OCI-LY7 (cell line): ENCODE data around the gene INPP5K. TPM values are rescaled to one million over a fixed set of nuclear protein-coding genes. Genes with fewer than 3 reads are reported as not detected.
"Not testable (repeated sequence)": the region's sequence is repeated elsewhere in the genome, so short reads cannot be mapped to it uniquely, and the experiment has no call there.

Source experiments
- BruUV-seq: library from RNA; stranded (reverse); fragments of 400-500 nt; replicated peaks from 2 replicates; lab custom pipeline; 2021; lab: Mats Ljungman, UMichigan
- CTCF ChIA-PET: fragments of 300-600 bp; sonication (Branson Sonifier 250); formaldehyde crosslinking; loops from one replicate; lab custom pipeline; 2022; ENCODE audit warnings: antibody characterized with exemption; ENCODE audit not compliant: unreplicated experiment; lab: Charles Lee
- POLR2A ChIA-PET: fragments of 300-600 bp; sonication (Branson Sonifier 250); formaldehyde crosslinking; loops from one replicate; lab custom pipeline; 2022; ENCODE audit warnings: antibody characterized with exemption; lab: Charles Lee
- DNase-seq: peaks from one replicate; pipeline ENCODE4 v3.0.0-alpha.2; 2015; ENCODE audit warnings: low spot score
- H2AFZ ChIP-seq: fragments of 200-600 bp; sonication (generic), shearing (Covaris generic); 2 replicates; pipeline ENCODE4 v1.6.1; 2014; ENCODE audit warnings: mild to moderate bottlenecking, antibody characterized with exemption, low read length, moderate library complexity
- H3K27ac ChIP-seq: fragments of 200-600 bp; sonication (generic); 2 replicates; pipeline ENCODE4 v1.5.1; 2014; ENCODE audit warnings: mixed run types, low read depth, mild to moderate bottlenecking, moderate library complexity, low read length, inconsistent platforms; ENCODE audit not compliant: poor library complexity, severe bottlenecking
- H3K36me3 ChIP-seq: fragments of 200-600 bp; sonication (generic); 2 replicates; pipeline ENCODE4 v1.6.1; 2014; ENCODE audit warnings: mild to moderate bottlenecking, antibody characterized with exemption, low read length, moderate library complexity, mixed read lengths; ENCODE audit not compliant: insufficient read depth
- H3K4me1 ChIP-seq: fragments of 200-600 bp; sonication (generic); 2 replicates; pipeline ENCODE4 v1.5.1; 2014; ENCODE audit warnings: mild to moderate bottlenecking, low read length; ENCODE audit not compliant: insufficient read depth, poor library complexity, severe bottlenecking
- H3K4me2 ChIP-seq: fragments of 200-600 bp; sonication (generic); 2 replicates; pipeline ENCODE4 v1.6.1; 2014; ENCODE audit warnings: mild to moderate bottlenecking, low read length
- H3K4me3 ChIP-seq: fragments of 200-600 bp; sonication (generic); 2 replicates; pipeline ENCODE4 v1.5.1; 2014; ENCODE audit warnings: mild to moderate bottlenecking, low read depth, low read length; ENCODE audit not compliant: poor library complexity, severe bottlenecking
- H3K79me2 ChIP-seq: fragments of 200-600 bp; sonication (generic); 2 replicates; pipeline ENCODE4 v1.6.1; 2016; ENCODE audit warnings: low read depth, mild to moderate bottlenecking, low read length, moderate library complexity, mixed read lengths; ENCODE audit not compliant: insufficient read depth
- H3K9me2 ChIP-seq: fragments of 200-600 bp; sonication (generic); 2 replicates; pipeline ENCODE4 v1.6.1; 2016; ENCODE audit warnings: mild to moderate bottlenecking, low read length, mixed read lengths; ENCODE audit not compliant: insufficient read depth
- H3K9me3 ChIP-seq: fragments of 200-600 bp; sonication (generic); 2 replicates; pipeline ENCODE4 v1.6.1; 2014; ENCODE audit warnings: mild to moderate bottlenecking, mixed run types, low read length, mixed read lengths
- H4K20me1 ChIP-seq: fragments of 200-600 bp; sonication (generic); 2 replicates; pipeline ENCODE4 v1.6.1; 2014; ENCODE audit warnings: mild to moderate bottlenecking, antibody characterized with exemption, low read length, moderate library complexity, mixed read lengths; ENCODE audit not compliant: insufficient read depth
- CTCF ChIP-seq: fragments of 200-600 bp; sonication (generic); conservative IDR thresholded peaks from 2 replicates; pipeline ENCODE4 v1.5.1; 2014; ENCODE audit warnings: mild to moderate bottlenecking, antibody characterized with exemption, low read length, moderate library complexity, mixed read lengths
- EZH2phosphoT487 ChIP-seq: fragments of 200-600 bp; sonication (generic); IDR thresholded peaks from 2 replicates; pipeline ENCODE4 v1.6.1; 2018; ENCODE audit warnings: low read depth, borderline replicate concordance, mild to moderate bottlenecking, mixed run types, antibody characterized with exemption, low read length, moderate library complexity, mixed read lengths
- intact Hi-C: fragments of 100-400 bp; cut with micrococcal nuclease; formaldehyde crosslinking; loops from one replicate; pipeline ENCODE4 v1.10.0; 2022; ENCODE audit not compliant: unreplicated experiment
- total RNA-seq, 2 experiments: library from RNA; depleted of rRNA in 1 of 2; stranded (reverse); fragments of >200 nt in 1 of 2; shearing (Covaris generic) in 1 of 2; gene quantifications; 2 replicates each; pipeline ENCODE4 v1.2.3, GENCODE V29; 2014 to 2022

The INPP5K gene
- total RNA-seq, 2 experiments from 2014 or later: 28.8 to 40.7 TPM

GRCh38 chr17:1449412-1449967 lies 66.9 kb downstream of the INPP5K start:
- H3K9me3 ChIP-seq: no peaks in the 10 kb centered on the region
- CTCF ChIA-PET: no interaction called here
- no peak overlapping the region for H3K4me3 ChIP-seq
- peaks cover 94% of the 10 kb centered on the region for H3K79me2 ChIP-seq
- H3K4me1 ChIP-seq: peaks cover 11% of the 10 kb centered on the region
- TF ChIP-seq CTCF: no peak
- no peak for TF ChIP-seq EZH2phosphoT487
- POLR2A ChIA-PET: interaction anchor here (0.9 to 1.8 kb wide), 2 partner anchors 51 to 87 kb away, joined by 3 to 5 read pairs; no protein-coding TSS in a partner anchor
- no TSS peak for BruUV-seq
- no peak overlapping the region for H2AFZ ChIP-seq
- no peak overlapping the region for H3K4me2 ChIP-seq
- DNase-seq: no peak
- H3K36me3 ChIP-seq: peaks cover 71% of the 10 kb centered on the region
- no peak overlapping the region for H3K27ac ChIP-seq
- H4K20me1 ChIP-seq: peaks cover 10% of the 10 kb centered on the region; the same call in 1 of the 2 replicates
- intact Hi-C loops: no loop called here
- H3K9me2 ChIP-seq: no peaks in the 10 kb centered on the region

DNA sequence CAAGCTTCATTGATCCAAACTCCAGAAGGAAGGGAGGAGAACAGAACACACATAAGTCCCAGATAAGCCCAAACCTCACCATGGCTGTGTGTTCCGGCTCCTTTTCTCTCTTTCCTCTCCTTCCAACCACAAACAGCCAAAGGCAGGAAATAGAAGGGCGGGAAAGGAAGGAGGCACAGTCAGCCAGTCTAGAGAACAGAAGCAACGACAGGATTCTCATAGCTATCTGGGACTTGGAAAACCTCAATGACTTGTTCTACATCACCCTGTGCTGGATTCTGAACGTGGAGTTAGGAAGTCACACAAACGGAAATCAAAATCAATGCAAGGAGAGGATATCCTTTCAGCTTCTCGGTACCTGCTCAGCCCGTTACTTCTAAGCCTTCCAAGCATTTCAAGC lies 69.4 kb downstream of the INPP5K start:
- DNase-seq: no peak
- POLR2A ChIA-PET: interaction anchor here (0.6 kb wide), 1 partner anchor 30 kb away, joined by 3 read pairs; no protein-coding TSS in a partner anchor
- Histone ChIP-seq H3K27ac (no peak overlapping the region), H3K4me3 (no peak overlapping the region), H3K79me2 (peaks cover 83% of the 10 kb centered on the region), H3K9me2 (no peaks in the 10 kb centered on the region), H3K9me3 (no peaks in the 10 kb centered on the region), H3K4me2 (no peak overlapping the region), H3K4me1 (no peaks in the 10 kb centered on the region), H4K20me1 (no peaks in the 10 kb centered on the region), H2AFZ (no peak overlapping the region), H3K36me3 (peaks cover 66% of the 10 kb centered on the region)
- no TSS peak for BruUV-seq
- CTCF ChIA-PET: no interaction called here
- intact Hi-C loops: no loop called here
- TF ChIP-seq CTCF: no peak
- TF ChIP-seq EZH2phosphoT487: no peak

- H3K4me2 ChIP-seq: no peak overlapping the region
- POLR2A ChIA-PET: interaction anchor here (0.6 kb wide), 1 partner anchor 29 kb away, joined by 3 read pairs; no protein-coding TSS in a partner anchor
- H3K4me1 ChIP-seq: no peaks in the 10 kb centered on the region
- BruUV-seq: no TSS peak
- peaks cover 79% of the 10 kb centered on the region for H3K79me2 ChIP-seq
- no peaks in the 10 kb centered on the region for H3K9me3 ChIP-seq
- no peak overlapping the region for H3K27ac ChIP-seq
- DNase-seq: no peak
- peaks cover 66% of the 10 kb centered on the region for H3K36me3 ChIP-seq
- H2AFZ ChIP-seq: no peak overlapping the region
- H3K4me3 ChIP-seq: no peak overlapping the region
- H4K20me1 ChIP-seq: no peaks in the 10 kb centered on the region
- no peak for TF ChIP-seq EZH2phosphoT487
- TF ChIP-seq CTCF: no peak
- intact Hi-C loops: no loop called here
- CTCF ChIA-PET: no interaction called here
- H3K9me2 ChIP-seq: no peaks in the 10 kb centered on the region
Observed at GRCh38 chr17:1446201-1446600, 70.2 kb downstream of the INPP5K start.

- intact Hi-C loops, H3K4me3 ChIP-seq, H3K9me2 ChIP-seq, H4K20me1 ChIP-seq, H3K9me3 ChIP-seq, DNase-seq, H3K4me2 ChIP-seq, CTCF ChIA-PET, POLR2A ChIA-PET, H3K27ac ChIP-seq, H2AFZ ChIP-seq, H3K4me1 ChIP-seq, BruUV-seq: not testable (repeated sequence)
- peaks cover 69% of the 10 kb centered on the region for H3K36me3 ChIP-seq
- H3K79me2 ChIP-seq: peaks cover 78% of the 10 kb centered on the region
Observed at GRCh38 chr17:1445695-1446094, 70.7 kb downstream of the INPP5K start.
